NCI-H510A treated with DMSO at 0.1 percent for 48 hours (cell line): Measurements from ENCODE around the gene TMEM178B.
A peak's percentile ranks its signal among the peaks of the same experiment; 100 is the strongest.
"Not testable (repeated sequence)": the region's sequence is repeated elsewhere in the genome, so short reads cannot be mapped to it uniquely, and the experiment has no call there.

ENCODE experiments used
- DNase-seq: peaks from one replicate; lab custom pipeline; 2025; lab: John Stamatoyannopoulos, UW

The TMEM178B gene

GRCh38 chr7:141184532-141185190 lies 110.8 kb downstream of the TMEM178B start:
- DNase-seq, result no peak

DNA sequence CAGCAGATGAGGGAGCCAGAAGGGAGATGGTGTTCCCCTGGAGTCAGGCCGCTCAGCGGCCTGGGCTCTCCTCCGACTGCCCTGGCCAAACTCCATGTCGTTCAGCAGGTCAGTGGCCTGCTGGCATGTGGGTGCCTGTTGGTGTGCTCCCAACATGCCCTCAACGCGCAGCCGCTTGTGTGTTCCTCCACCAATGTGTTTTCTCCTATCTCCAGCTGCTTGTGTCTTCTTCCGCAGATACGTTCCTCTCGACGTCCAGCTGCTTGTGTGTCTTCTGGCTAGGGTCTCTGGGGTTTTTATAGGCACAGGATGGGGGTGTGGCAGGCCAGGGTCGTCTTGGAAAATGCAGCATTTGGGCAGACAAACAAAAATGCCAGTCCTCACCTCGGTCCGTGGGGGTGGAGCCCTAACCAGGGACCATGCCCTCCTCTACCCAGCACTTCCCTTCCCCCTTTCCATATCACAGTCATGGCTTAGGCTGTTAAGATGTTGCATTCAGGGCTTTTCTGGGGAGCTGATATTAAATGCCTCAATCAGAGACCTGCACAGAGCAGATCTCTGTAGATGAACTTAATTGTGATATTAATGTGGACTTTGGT lies 111.6 kb downstream of the TMEM178B start:
- DNase-seq, result no peak

GRCh38 chr7:141189231-141189630 lies 115.4 kb downstream of the TMEM178B start:
- DNase-seq, result no peak

GRCh38 chr7:141190495-141190894 lies 116.6 kb downstream of the TMEM178B start:
- DNase-seq, result no peak

GRCh38 chr7:141191277-141191676 lies 117.4 kb downstream of the TMEM178B start:
- no peak for DNase-seq

DNA sequence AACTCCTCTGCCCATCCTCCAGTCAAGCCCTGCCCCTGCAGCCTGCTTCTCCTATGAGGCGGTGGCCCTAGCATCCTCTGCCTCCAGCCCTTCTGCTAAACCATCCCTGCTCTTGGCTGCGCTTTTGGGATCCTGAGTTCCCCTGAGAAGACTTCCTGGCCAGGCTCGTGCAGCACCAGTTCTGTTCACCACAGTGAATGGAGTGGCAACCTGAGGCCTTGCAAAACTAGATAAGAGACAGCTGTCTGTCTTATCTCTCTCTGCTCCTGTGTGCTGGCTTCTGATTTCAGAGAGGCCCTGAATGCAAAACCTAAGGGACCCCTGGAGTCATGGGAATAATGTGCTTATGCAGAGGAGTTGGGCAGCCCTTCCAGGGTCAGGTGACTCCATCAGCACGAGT lies 119.2 kb downstream of the TMEM178B start:
- DNase-seq, result no peak

DNA sequence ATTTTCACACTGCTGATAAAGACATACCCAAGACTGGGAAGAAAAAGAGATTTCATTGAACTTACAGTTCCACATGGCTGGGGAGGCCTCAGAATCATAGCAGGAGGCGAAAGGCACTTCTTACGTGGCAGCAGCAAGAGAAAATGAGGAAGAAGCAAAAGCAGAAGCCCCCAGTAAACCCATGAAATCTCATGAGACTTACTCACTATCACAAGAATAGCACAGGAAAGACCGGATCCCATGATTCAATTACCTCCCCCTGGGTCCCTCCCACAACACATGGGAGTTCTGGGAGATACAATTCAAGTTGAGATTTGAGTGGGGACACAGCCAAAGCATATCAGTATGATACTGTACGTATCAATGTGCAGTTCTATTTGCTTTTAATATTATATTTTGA lies 121.9 kb downstream of the TMEM178B start:
- DNase-seq, result not testable (repeated sequence)

- no peak for DNase-seq
Observed at GRCh38 chr7:141198194-141198958, 124.5 kb downstream of the TMEM178B start.

DNA sequence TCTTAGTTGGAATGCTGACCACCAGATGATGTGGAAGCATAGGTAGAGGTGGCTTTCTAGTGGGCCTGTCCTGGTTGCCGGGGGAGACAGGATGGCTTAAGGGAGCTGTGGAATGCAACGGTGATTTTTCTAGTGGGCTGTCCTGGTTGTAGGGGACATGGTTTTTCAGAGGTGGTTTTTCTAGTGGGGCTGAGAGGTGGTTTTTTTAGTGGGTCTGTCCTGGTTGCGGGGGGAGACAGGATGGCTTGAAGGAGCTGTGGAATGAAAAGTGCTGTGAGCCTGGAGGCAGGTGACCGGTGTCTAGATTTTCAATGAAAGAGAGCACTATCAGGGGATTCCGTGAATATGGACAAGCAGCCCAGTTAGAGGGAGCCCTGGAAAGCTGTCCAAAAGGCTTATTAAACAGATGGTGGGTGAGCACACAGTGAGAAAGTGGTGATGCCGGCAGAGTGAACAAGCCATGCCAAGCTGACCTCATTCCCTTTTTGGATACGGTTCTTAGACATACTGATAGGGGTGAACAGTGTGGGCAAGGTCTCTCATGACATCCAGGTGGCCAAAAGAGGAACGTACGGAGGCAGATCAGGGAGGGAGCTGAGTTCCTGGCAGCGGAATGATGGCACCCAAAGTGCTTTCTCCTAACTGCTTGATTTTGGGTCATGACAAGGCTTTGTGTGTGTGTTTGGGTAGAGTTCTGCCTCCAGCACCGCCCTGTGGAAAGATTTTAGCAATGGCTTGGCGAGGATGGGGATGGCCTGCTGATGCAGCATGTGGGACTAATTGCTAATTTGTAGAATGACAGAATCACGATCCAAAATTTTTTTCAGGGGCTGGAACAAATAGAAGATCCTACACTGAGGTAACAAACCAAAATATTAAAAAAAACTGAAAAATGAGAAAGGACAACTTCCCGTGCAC lies 126.6 kb downstream of the TMEM178B start:
- no peak for DNase-seq

DNA sequence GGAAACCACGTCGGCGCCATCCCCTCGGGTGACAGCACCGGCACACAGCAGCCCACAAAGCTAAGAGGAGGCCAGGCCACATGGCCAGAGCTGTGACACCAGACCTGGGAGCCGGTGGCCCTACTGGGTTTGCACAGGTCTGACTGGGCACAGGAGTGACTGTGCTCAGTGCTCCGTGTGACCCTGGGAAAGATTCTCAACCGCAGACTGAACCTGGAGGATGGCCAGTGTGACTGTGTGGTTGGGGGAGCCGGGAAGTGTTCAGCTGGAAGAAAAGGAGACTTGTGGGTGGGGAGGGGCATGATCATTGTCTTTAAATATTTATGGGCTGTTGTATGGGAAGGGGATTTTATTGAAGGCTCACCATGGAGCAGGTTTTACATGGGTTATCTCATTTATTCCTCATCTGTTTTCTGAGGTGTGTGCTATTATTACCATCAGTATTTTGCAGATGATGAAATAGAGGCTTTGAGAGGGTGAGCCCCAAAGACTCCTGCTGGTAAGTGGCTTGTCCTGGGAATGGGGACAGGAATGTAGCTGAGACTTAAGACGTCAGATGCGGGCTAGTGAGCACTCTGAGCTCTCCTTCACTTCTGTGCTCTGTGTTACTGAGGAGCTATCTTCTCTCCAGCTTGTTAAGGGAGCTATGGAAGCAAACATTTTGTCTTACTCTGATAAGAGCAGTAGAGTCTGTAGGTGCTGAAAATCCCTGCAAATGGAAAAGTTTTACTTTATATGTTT lies 127.5 kb downstream of the TMEM178B start:
- DNase-seq, result no peak

- DNase-seq, result no peak
Observed at GRCh38 chr7:141202535-141202934, 128.7 kb downstream of the TMEM178B start.

GRCh38 chr7:141203177-141203576 lies 129.3 kb downstream of the TMEM178B start:
- no peak for DNase-seq

DNA sequence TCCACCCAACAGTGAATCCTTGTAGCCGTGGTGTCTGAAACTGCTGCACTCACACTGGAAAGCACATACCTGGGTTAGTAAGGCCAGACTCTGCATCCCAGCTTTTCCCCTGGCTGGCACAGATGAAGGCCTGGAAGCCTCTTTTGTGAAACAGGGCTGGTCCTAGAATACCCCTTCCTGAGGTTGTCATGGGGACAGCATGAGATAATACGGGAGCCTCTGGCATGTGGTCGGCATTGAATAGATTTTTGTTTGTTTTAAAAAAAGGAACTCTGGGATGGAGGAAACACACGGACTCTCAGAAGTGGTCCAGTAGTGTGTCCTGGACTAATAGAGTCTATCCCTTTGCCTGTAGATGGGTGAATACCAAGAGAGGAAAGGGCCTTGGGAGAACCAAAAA lies 129.7 kb downstream of the TMEM178B start:
- no peak for DNase-seq

DNA sequence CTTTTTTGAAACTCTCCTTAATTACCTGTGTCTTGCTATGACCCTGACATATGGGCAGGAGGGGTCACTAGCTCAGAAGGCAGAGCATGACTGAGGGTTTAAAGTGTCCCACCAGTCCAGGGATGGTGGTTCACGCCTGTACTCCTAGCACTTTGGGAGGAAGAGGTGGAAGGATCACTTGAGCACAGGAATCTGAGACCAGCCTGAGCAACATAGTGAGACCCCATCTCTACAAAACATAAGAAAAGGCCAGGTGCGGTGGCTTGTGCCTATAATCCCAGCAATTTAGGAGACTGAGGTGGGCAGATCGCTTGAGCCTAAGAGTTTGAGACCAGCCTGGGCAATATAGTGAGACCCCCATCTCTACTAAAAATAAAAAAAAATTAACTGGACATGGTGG lies 133.8 kb downstream of the TMEM178B start:
- DNase-seq, result no peak

DNA sequence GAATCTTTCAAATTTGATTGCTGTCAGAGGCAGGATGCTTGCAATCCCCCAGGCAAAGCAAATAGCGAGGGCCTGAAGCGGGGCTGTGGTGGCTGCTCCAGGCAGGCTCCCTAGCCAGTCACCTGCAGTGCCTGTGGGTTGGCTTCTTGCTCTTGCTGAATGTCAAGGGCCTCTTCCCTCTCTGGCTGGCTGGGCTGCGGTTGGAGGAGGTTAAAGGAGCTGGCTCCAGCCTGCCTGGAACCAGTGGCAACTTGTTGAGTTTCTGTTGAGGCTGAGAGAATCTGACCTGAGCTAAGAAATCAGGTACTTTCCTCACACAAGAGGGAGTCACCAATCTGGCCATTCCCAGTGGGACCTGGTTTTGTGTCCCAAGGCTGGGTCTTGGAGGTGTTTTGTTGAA lies 134.7 kb downstream of the TMEM178B start:
- peak; percentile 50 for DNase-seq

DNA sequence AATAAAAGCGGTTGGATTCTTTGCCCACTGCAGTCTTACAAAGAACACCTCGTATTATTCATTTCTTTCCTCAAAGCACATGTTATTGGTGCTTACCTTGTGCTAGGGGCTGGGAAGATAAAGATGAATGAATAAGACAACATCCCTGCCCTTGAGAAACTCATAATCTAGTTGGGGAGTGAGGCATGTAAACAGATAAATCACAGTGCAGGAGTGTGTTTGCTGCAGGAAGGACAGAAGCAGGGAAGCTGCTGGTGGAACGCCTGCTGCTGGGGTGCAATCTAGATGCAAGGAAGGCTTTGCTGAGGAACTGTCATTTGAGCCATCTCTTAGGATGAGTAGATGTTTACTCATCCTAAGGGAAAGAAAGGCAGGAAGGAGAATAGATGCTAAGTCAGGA lies 135.6 kb downstream of the TMEM178B start:
- no peak for DNase-seq

GRCh38 chr7:141210862-141211261 lies 137.0 kb downstream of the TMEM178B start:
- no peak for DNase-seq

- DNase-seq, result no peak
Observed at GRCh38 chr7:141213226-141213625, 139.4 kb downstream of the TMEM178B start.

GRCh38 chr7:141217938-141218337 lies 144.1 kb downstream of the TMEM178B start:
- no peak for DNase-seq

- no peak for DNase-seq
Observed at GRCh38 chr7:141218941-141219340, 145.1 kb downstream of the TMEM178B start.

- peak; percentile 7 for DNase-seq
Observed at GRCh38 chr7:141220263-141220880, 146.5 kb downstream of the TMEM178B start.
